NCI-H345 treated with DMSO at 0.1 percent for 48 hours (cell line): ENCODE measurements around the gene CHIC2.

Source experiments
- DNase-seq: peaks from one replicate; lab custom pipeline; 2025; ENCODE audit not compliant: unreplicated experiment; lab: John Stamatoyannopoulos, UW

The CHIC2 gene

GRCh38 chr4:54011201-54011600 is 53.2 kb downstream of the CHIC2 start:
- no peak for DNase-seq

GRCh38 chr4:54006755-54007154 is 57.6 kb downstream of the CHIC2 start:
- DNase-seq, result no peak

GRCh38 chr4:54005475-54005874 is 58.9 kb downstream of the CHIC2 start:
- no peak for DNase-seq

GRCh38 chr4:54004463-54004862 is 59.9 kb downstream of the CHIC2 start:
- DNase-seq, result no peak

GRCh38 chr4:54001668-54002365 is 62.6 kb downstream of the CHIC2 start:
- DNase-seq, result no peak

GRCh38 chr4:53997898-53998297 is 66.5 kb downstream of the CHIC2 start:
- DNase-seq, result no peak

GRCh38 chr4:53994382-53995102 is 69.9 kb downstream of the CHIC2 start:
- no peak for DNase-seq

GRCh38 chr4:53992785-53993184 is 71.6 kb downstream of the CHIC2 start:
- no peak for DNase-seq

GRCh38 chr4:53991821-53992220 is 72.6 kb downstream of the CHIC2 start:
- no peak for DNase-seq

- DNase-seq, result no peak
Observed at GRCh38 chr4:53990641-53991040, 73.8 kb downstream of the CHIC2 start.

- DNase-seq, result no peak
Observed at GRCh38 chr4:53987761-53988171, 76.6 kb downstream of the CHIC2 start.

- DNase-seq, result no peak
Observed at GRCh38 chr4:53986062-53986461, 78.3 kb downstream of the CHIC2 start.

GRCh38 chr4:53981567-53981966 is 82.8 kb downstream of the CHIC2 start:
- no peak for DNase-seq

- no peak for DNase-seq
Observed at GRCh38 chr4:53981066-53981465, 83.3 kb downstream of the CHIC2 start.

GRCh38 chr4:53974561-53974960 is 89.8 kb downstream of the CHIC2 start:
- DNase-seq, result no peak

- DNase-seq, result no peak
Observed at GRCh38 chr4:53967986-53968385, 96.4 kb downstream of the CHIC2 start.

GRCh38 chr4:53963781-53964180 is 100.6 kb downstream of the CHIC2 start:
- peak; percentile 2 for DNase-seq

GRCh38 chr4:53963336-53963735 is 101.1 kb downstream of the CHIC2 start:
- DNase-seq, result no peak

- no peak for DNase-seq
Observed at GRCh38 chr4:53962516-53963225, 101.7 kb downstream of the CHIC2 start.

GRCh38 chr4:53961351-53961750 is 103.1 kb downstream of the CHIC2 start:
- DNase-seq, result no peak

- no peak for DNase-seq
Observed at GRCh38 chr4:53960843-53961242, 103.6 kb downstream of the CHIC2 start.
